Natural killer cell (primary cell): Measurements from ENCODE around the gene HTATIP2. TPM values are rescaled to one million over a fixed set of nuclear protein-coding genes. Genes with fewer than 3 reads are reported as not detected.

Source experiments
- ATAC-seq, 3 donors: fragments of 150-1000 bp in 2 of 3; fragments of 200-7000 bp in 1 of 3; cut with Tn5 transposase; 1 replicate in 1 of 3; 2 replicates in 2 of 3; pipeline ENCODE4 v1.10.0; 2021; ENCODE audit warnings: mild to moderate bottlenecking in 2 of 3, moderate library complexity in 2 of 3
- DNase-seq, 2 donors: peaks; one replicate each; pipeline versions ENCODE4 v3.0.0 to v3.0.0-alpha.2; 2013 to 2021; ENCODE audit warnings: mixed read lengths in 1 of 2
- H3K27ac ChIP-seq: one replicate; pipeline ENCODE4 v1.5.1; 2013; ENCODE audit warnings: mild to moderate bottlenecking, low read length
- H3K27me3 ChIP-seq: one replicate; pipeline ENCODE4 v1.6.1; 2013; ENCODE audit warnings: low read length; ENCODE audit not compliant: control insufficient read depth, insufficient read depth
- H3K36me3 ChIP-seq: one replicate; pipeline ENCODE4 v1.6.1; 2013; ENCODE audit warnings: low read length; ENCODE audit not compliant: control insufficient read depth, insufficient read depth
- H3K4me1 ChIP-seq: one replicate; pipeline ENCODE4 v1.6.1; 2013; ENCODE audit warnings: low read length; ENCODE audit not compliant: control insufficient read depth, insufficient read depth
- H3K4me3 ChIP-seq: one replicate; pipeline ENCODE4 v1.5.1; 2013; ENCODE audit warnings: low read length
- H3K9me3 ChIP-seq: one replicate; pipeline ENCODE4 v1.6.1; 2013; ENCODE audit warnings: low read length; ENCODE audit not compliant: control insufficient read depth, insufficient read depth
- H3K27ac Mint-ChIP-seq, 2 donors: one replicate each; pipeline ENCODE4 v1.8.0; 2022; ENCODE audit warnings: mild to moderate bottlenecking in 2 of 2, mixed read lengths in 2 of 2, moderate library complexity in 1 of 2
- H3K27me3 Mint-ChIP-seq, 2 donors: one replicate each; pipeline ENCODE4 v1.8.0; 2022; ENCODE audit warnings: low read depth in 2 of 2, mixed read lengths in 2 of 2
- H3K36me3 Mint-ChIP-seq: one replicate; pipeline ENCODE4 v1.8.0; 2022; ENCODE audit warnings: mixed read lengths
- H3K4me1 Mint-ChIP-seq, 2 donors: one replicate each; pipeline ENCODE4 v1.8.0; 2022; ENCODE audit warnings: mixed read lengths in 2 of 2
- H3K4me3 Mint-ChIP-seq: one replicate; pipeline ENCODE4 v1.8.0; 2022; ENCODE audit warnings: mild to moderate bottlenecking, moderate library complexity, mixed read lengths
- H3K9me3 Mint-ChIP-seq, 2 donors: one replicate each; pipeline ENCODE4 v1.8.0; 2022; ENCODE audit warnings: mixed read lengths in 2 of 2
- WGBS: methylation state at CpG from one replicate; pipeline ENCODE4 v1.1.7; 2013; ENCODE audit warnings: missing lambda C conversion rate; ENCODE audit not compliant: insufficient coverage; 5-methylcytosine and 5-hydroxymethylcytosine counted together
- intact Hi-C: fragments of 100-400 bp; cut with micrococcal nuclease; formaldehyde crosslinking; loops from one replicate; pipeline ENCODE4 v1.14.2; 2022
- total RNA-seq, 4 donors: library from RNA; stranded (reverse); fragments of 120-200 nt in 1 of 4; gene quantifications; one replicate each; pipeline versions ENCODE4 v1.2.3 to v1.2.4, GENCODE V29; 2013 to 2022
- TF ChIP-seq, protein P1 (sequence below): fragments of 200-600 bp; IDR thresholded peaks from one replicate; pipeline ENCODE4 v1.8.0; 2022; ENCODE audit warnings: antibody characterized with exemption

Gene HTATIP2
- total RNA-seq, 3 donors from 2014 or later (not counting 1 experiment from before 2014, with no cell fraction given): 16.7 to 25.6 (median 19.5) TPM

DNA sequence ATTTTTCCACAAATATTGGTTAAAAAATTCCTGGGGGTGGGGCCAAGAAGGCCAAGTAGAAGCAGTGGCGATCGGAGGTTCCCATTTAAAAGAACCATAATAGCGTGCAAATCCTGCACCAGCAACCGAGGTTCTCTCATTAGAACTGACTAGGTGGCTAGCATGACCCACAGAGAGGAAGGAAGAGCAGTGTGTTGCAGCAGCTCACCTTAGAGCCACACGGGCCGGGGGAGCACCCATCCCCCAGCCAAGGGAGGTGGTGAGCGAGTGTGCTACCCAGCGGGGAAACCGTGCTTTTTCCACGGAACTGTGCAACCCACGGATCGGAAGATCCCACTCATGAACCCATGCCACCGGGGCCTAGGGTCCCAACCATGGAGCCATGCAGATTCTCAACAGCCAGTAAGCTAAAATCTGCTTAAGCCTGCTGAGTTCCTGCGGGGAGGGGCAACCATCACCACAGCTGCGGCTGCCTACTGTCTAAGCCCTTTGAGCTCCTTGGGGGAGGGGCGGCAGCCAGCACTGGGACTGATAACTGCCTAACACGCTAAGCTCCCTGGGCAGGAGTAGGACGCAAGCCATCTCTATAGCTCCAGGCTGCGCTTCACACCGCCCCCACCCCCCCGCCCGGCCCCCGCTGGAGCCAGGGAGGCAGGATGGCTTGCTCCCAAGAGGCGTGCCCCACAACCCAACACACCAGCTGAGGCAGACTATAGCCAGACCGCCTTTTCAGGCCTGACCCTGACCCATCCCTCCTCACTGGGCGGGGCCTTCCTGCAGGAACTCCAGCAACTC, 21.0 kb upstream of the HTATIP2 start:
- WGBS: 44% methylated on average over 24 of the region's 26 CpGs
- H3K4me1 ChIP-seq: no peaks in the 10 kb centered on the region
- no peaks in the 10 kb centered on the region for H3K36me3 ChIP-seq
- no peaks in the 10 kb centered on the region for H3K9me3 Mint-ChIP-seq
- TF ChIP-seq, protein P1, sequence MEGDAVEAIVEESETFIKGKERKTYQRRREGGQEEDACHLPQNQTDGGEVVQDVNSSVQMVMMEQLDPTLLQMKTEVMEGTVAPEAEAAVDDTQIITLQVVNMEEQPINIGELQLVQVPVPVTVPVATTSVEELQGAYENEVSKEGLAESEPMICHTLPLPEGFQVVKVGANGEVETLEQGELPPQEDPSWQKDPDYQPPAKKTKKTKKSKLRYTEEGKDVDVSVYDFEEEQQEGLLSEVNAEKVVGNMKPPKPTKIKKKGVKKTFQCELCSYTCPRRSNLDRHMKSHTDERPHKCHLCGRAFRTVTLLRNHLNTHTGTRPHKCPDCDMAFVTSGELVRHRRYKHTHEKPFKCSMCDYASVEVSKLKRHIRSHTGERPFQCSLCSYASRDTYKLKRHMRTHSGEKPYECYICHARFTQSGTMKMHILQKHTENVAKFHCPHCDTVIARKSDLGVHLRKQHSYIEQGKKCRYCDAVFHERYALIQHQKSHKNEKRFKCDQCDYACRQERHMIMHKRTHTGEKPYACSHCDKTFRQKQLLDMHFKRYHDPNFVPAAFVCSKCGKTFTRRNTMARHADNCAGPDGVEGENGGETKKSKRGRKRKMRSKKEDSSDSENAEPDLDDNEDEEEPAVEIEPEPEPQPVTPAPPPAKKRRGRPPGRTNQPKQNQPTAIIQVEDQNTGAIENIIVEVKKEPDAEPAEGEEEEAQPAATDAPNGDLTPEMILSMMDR: no peak
- no peaks in the 10 kb centered on the region for H3K36me3 Mint-ChIP-seq
- no peak overlapping the region for H3K4me3 ChIP-seq
- H3K27ac Mint-ChIP-seq: no peak overlapping the region
- no peaks in the 10 kb centered on the region for H3K4me1 Mint-ChIP-seq
- H3K4me3 Mint-ChIP-seq: no peak overlapping the region
- no peak overlapping the region for H3K27ac ChIP-seq
- H3K27me3 ChIP-seq: peaks cover 11% of the 10 kb centered on the region
- H3K27me3 Mint-ChIP-seq: peaks cover 60 to 86% of the 10 kb centered on the region in 2 donors
- intact Hi-C loops: no loop called here
- DNase-seq: peak in 1 of 2 donors; percentile 25
- no peak for ATAC-seq
- no peaks in the 10 kb centered on the region for H3K9me3 ChIP-seq

DNA sequence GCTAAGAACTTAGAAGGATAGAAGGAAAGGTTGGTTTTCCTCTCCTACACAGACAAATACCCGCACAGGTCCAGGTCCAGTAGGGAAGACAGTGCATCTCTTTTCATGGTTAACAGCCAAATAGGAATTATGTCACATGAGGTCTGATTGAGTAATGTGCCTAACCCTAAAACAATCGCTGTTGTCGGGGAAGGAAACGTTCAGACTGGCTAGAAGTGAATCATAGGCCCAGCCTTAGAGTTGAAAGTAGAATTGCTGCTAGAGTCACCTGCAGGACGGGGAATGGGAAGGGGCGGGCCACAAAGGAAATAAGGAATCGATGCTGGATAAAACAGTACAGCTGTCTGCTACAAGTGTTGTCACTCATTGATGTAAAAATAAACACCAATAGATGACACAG, 12.4 kb upstream of the HTATIP2 start:
- 80% methylated on average over 6 of the region's 7 CpGs for WGBS
- no peak for ATAC-seq

DNA sequence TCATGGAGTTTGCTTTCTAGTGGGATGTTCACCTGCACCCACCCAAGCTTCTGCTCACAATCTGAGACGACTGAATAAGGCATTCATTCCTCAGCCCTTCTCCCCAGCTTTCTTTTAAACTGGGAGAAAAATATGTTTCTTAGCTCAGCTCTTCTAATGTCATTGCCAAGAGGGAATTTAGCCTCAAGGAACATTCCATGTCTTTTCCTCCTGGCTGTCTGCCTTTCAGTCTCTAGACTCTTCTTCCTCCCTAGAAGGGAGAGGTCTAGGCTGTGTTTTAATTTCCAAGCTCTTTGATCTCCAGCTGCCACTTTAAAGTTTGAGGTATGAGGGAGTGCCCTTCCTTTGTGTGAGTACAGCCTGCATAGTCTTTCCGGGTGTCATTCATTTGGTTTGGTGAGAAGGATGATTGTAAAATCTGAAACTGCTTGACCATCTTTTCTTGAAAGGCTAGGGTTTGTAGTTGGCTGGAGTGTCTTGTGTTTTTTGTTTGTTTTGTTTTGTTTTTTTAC, 11.7 kb upstream of the HTATIP2 start:
- Histone ChIP-seq H3K27ac (no peak overlapping the region), H3K9me3 (no peaks in the 10 kb centered on the region), H3K4me3 (no peak overlapping the region), H3K4me1 (no peaks in the 10 kb centered on the region), H3K36me3 (no peaks in the 10 kb centered on the region), H3K27me3 (no peaks in the 10 kb centered on the region)
- Mint-ChIP-seq H3K27me3 (peaks cover 11 to 21% of the 10 kb centered on the region in 2 donors), H3K9me3 (no peaks in the 10 kb centered on the region), H3K27ac (no peak overlapping the region), H3K36me3 (no peaks in the 10 kb centered on the region), H3K4me3 (no peak overlapping the region), H3K4me1 (no peaks in the 10 kb centered on the region)
- WGBS: 48% methylated on average over 2 of the region's 2 CpGs
- no peak for ATAC-seq
- intact Hi-C loops: no loop called here
- TF ChIP-seq, protein P1: no peak
- no peak for DNase-seq

More for the DNA sequence above, 12.4 kb upstream of the HTATIP2 start:
- TF ChIP-seq, protein P1: no peak
- H3K4me3 Mint-ChIP-seq: no peak overlapping the region
- no peaks in the 10 kb centered on the region for H3K36me3 Mint-ChIP-seq
- H3K27ac Mint-ChIP-seq: no peak overlapping the region
- H3K4me1 Mint-ChIP-seq: no peaks in the 10 kb centered on the region
- no peaks in the 10 kb centered on the region for H3K27me3 ChIP-seq
- no peaks in the 10 kb centered on the region for H3K9me3 ChIP-seq
- H3K4me1 ChIP-seq: no peaks in the 10 kb centered on the region
- H3K36me3 ChIP-seq: no peaks in the 10 kb centered on the region
- H3K9me3 Mint-ChIP-seq: no peaks in the 10 kb centered on the region
- peaks cover 18 to 26% of the 10 kb centered on the region in 2 donors for H3K27me3 Mint-ChIP-seq
- intact Hi-C loops: no loop called here
- H3K4me3 ChIP-seq: no peak overlapping the region
- H3K27ac ChIP-seq: no peak overlapping the region
- DNase-seq: no peak
